ENCODE results near the gene CMSS1.

DNA sequence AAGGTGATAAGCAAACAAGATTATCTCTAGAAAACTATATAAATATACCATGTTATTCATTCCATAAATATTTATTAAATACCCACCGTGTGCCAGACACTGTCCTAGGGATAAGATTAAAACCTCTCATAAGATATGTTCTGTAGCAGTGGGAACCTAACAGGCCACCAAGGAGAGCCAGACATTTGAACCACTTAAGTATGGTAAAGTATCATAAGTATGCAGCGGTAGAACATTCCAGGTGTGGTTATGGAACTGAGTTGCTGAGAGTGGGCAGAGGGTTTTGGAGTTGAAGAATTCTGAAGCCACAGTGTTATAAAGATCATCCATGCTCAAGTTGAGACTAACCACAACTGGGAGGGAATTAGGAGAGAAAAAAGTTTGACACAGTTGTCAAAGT, 282.0 kb downstream of the CMSS1 start:
- TF ChIP-seq ELF4 (IDR thresholded peaks at IDR 0.05) (no peak), FOXA1 (IDR thresholded peaks at IDR 0.05) (no peak), SP1 (IDR thresholded peaks at IDR 0.05) (no peak), NFRKB (IDR thresholded peaks at IDR 0.05) (no peak), FOXM1 (IDR thresholded peaks at IDR 0.05; ENCODE audit: borderline replicate concordance) (no peak), SUZ12 (IDR thresholded peaks at IDR 0.05) (no peak), LEF1 (IDR thresholded peaks at IDR 0.05; ENCODE audit: borderline replicate concordance) (no peak), TARDBP (IDR thresholded peaks at IDR 0.05) (no peak), PKNOX1 (IDR thresholded peaks at IDR 0.05) (no peak)
